Chondrocyte (in vitro differentiated cells): ENCODE data around the gene LRRK1. TPM values are rescaled to one million over a fixed set of nuclear protein-coding genes. Genes with fewer than 3 reads are reported as not detected.

Experiments used
- DNase-seq: peaks from one replicate; pipeline ENCODE4 v3.0.0; 2021; ENCODE audit warnings: mixed read lengths, low spot score
- H3K27ac Mint-ChIP-seq: one replicate; pipeline ENCODE4 v1.8.0; 2021; ENCODE audit warnings: mild to moderate bottlenecking, moderate library complexity, mixed read lengths; ENCODE audit not compliant: unreplicated experiment
- H3K27me3 Mint-ChIP-seq: 2 replicates; pipeline ENCODE4 v1.8.0; 2021; ENCODE audit warnings: low read depth, mixed read lengths
- H3K36me3 Mint-ChIP-seq: 2 replicates; pipeline ENCODE4 v1.8.0; 2021; ENCODE audit warnings: low read depth, mixed read lengths
- H3K4me1 Mint-ChIP-seq: 2 replicates; pipeline ENCODE4 v1.8.0; 2021; ENCODE audit warnings: low read depth, mild to moderate bottlenecking, mixed read lengths
- H3K4me3 Mint-ChIP-seq: one replicate; pipeline ENCODE4 v1.8.0; 2021; ENCODE audit warnings: mild to moderate bottlenecking, moderate library complexity, mixed read lengths; ENCODE audit not compliant: unreplicated experiment
- H3K9me3 Mint-ChIP-seq: 2 replicates; pipeline ENCODE4 v1.8.0; 2021; ENCODE audit warnings: low read depth, mixed read lengths
- CTCF ChIP-seq: fragments of 200-600 bp; sonication (generic); IDR thresholded peaks from 2 replicates; pipeline ENCODE4 v1.5.0; 2021; ENCODE audit warnings: antibody characterized with exemption, mild to moderate bottlenecking, moderate library complexity
- total RNA-seq: library from RNA; stranded (reverse); gene quantifications from 3 replicates; pipeline ENCODE4 v1.2.1, GENCODE V29; 2021

LRRK1 gene
- total RNA-seq, 1 donor from 2014 or later, result 10.1 TPM

GRCh38 chr15:101057841-101058407 is 138.8 kb downstream of the LRRK1 start:
- Mint-ChIP-seq H3K9me3 (peaks cover 5% of the 10 kb centered on the region), H3K36me3 (peaks cover 24% of the 10 kb centered on the region), H3K27me3 (no peaks in the 10 kb centered on the region), H3K4me1 (no peaks in the 10 kb centered on the region), H3K4me3 (no peak overlapping the region), H3K27ac (no peak overlapping the region)
- no peak for TF ChIP-seq CTCF
- DNase-seq, result no peak

- Mint-ChIP-seq H3K4me3 (no peak overlapping the region), H3K36me3 (peaks cover 24% of the 10 kb centered on the region), H3K27ac (no peak overlapping the region), H3K4me1 (peaks cover 4% of the 10 kb centered on the region), H3K9me3 (peaks cover 5% of the 10 kb centered on the region), H3K27me3 (no peaks in the 10 kb centered on the region)
- DNase-seq, result no peak
- TF ChIP-seq CTCF, result no peak
These were observed 139.6 kb downstream of the LRRK1 start for GRCh38 chr15:101058735-101059134.

GRCh38 chr15:101059381-101060341 is 140.5 kb downstream of the LRRK1 start:
- Mint-ChIP-seq H3K9me3 (peaks cover 5% of the 10 kb centered on the region), H3K36me3 (peaks cover 24% of the 10 kb centered on the region)
- TF ChIP-seq CTCF, result no peak

GRCh38 chr15:101060576-101061551 is 141.7 kb downstream of the LRRK1 start:
- Mint-ChIP-seq H3K27ac (no peak overlapping the region), H3K4me3 (no peak overlapping the region), H3K4me1 (peaks cover 14% of the 10 kb centered on the region), H3K27me3 (no peaks in the 10 kb centered on the region), H3K36me3 (peaks cover 22% of the 10 kb centered on the region), H3K9me3 (peaks cover 5% of the 10 kb centered on the region)
- no peak for DNase-seq
- no peak for TF ChIP-seq CTCF

More at GRCh38 chr15:101059381-101060341, 140.5 kb downstream of the LRRK1 start:
- Mint-ChIP-seq H3K4me3 (no peak overlapping the region), H3K27me3 (no peaks in the 10 kb centered on the region), H3K4me1 (peaks cover 13% of the 10 kb centered on the region), H3K27ac (no peak overlapping the region)
- DNase-seq, result no peak
